ENCODE data around the gene DHX34. TPM values are rescaled to one million over a fixed set of nuclear protein-coding genes. Genes with fewer than 3 reads are reported as not detected.

DHX34 gene
- total RNA-seq, 1 donor from 2014 or later = 31.7 TPM

GRCh38 chr19:47377801-47378200 is 28.7 kb downstream of the DHX34 start:
- Mint-ChIP-seq H3K9me3 (no peaks in the 10 kb centered on the region), H3K4me1 (no peaks in the 10 kb centered on the region), H3K36me3 (peaks cover 24% of the 10 kb centered on the region), H3K4me3 (no peak overlapping the region), H3K27me3 (ENCODE audit: low read depth) (no peaks in the 10 kb centered on the region), H3K27ac (no peak overlapping the region)
- DNase-seq (ENCODE audit: low spot score in 2 of 2, unreplicated experiment in 2 of 2) = no peak
- TF ChIP-seq CTCF (IDR thresholded peaks at IDR 0.05; ENCODE audit: unreplicated experiment) = no peak

GRCh38 chr19:47378246-47378645 is 29.1 kb downstream of the DHX34 start:
- Mint-ChIP-seq H3K4me3 (no peak overlapping the region), H3K27ac (no peak overlapping the region), H3K4me1 (no peaks in the 10 kb centered on the region), H3K27me3 (ENCODE audit: low read depth) (no peaks in the 10 kb centered on the region), H3K9me3 (no peaks in the 10 kb centered on the region), H3K36me3 (peaks cover 24% of the 10 kb centered on the region)
- DNase-seq (ENCODE audit: low spot score in 2 of 2, unreplicated experiment in 2 of 2) = no peak
- TF ChIP-seq CTCF (IDR thresholded peaks at IDR 0.05; ENCODE audit: unreplicated experiment) = no peak

- Mint-ChIP-seq H3K4me1 (no peaks in the 10 kb centered on the region), H3K36me3 (peaks cover 23% of the 10 kb centered on the region), H3K27ac (no peak overlapping the region), H3K27me3 (ENCODE audit: low read depth) (no peaks in the 10 kb centered on the region), H3K4me3 (no peak overlapping the region), H3K9me3 (no peaks in the 10 kb centered on the region)
- no peak for TF ChIP-seq CTCF (IDR thresholded peaks at IDR 0.05; ENCODE audit: unreplicated experiment)
- no peak for DNase-seq (ENCODE audit: low spot score in 2 of 2, unreplicated experiment in 2 of 2)
Measured at GRCh38 chr19:47379381-47379938, 30.3 kb downstream of the DHX34 start.

- DNase-seq (ENCODE audit: low spot score in 2 of 2, unreplicated experiment in 2 of 2) = no peak
- Mint-ChIP-seq H3K4me1 (no peaks in the 10 kb centered on the region), H3K9me3 (no peaks in the 10 kb centered on the region), H3K36me3 (peaks cover 20% of the 10 kb centered on the region), H3K27me3 (ENCODE audit: low read depth) (no peaks in the 10 kb centered on the region), H3K4me3 (no peak overlapping the region), H3K27ac (no peak overlapping the region)
- TF ChIP-seq CTCF (IDR thresholded peaks at IDR 0.05; ENCODE audit: unreplicated experiment) = no peak
Measured at GRCh38 chr19:47380559-47380958, 31.4 kb downstream of the DHX34 start.

GRCh38 chr19:47381121-47381520 is 32.0 kb downstream of the DHX34 start:
- H3K4me1 Mint-ChIP-seq = no peaks in the 10 kb centered on the region
- TF ChIP-seq CTCF (IDR thresholded peaks at IDR 0.05; ENCODE audit: unreplicated experiment) = no peak
- H3K36me3 Mint-ChIP-seq = peaks cover 20% of the 10 kb centered on the region
- no peak overlapping the region for H3K4me3 Mint-ChIP-seq
- H3K27ac Mint-ChIP-seq = no peak overlapping the region
- no peaks in the 10 kb centered on the region for H3K27me3 Mint-ChIP-seq (ENCODE audit: low read depth)
- H3K9me3 Mint-ChIP-seq = no peaks in the 10 kb centered on the region
- no peak for DNase-seq (ENCODE audit: low spot score in 2 of 2, unreplicated experiment in 2 of 2)

Data from mesothelial cell of epicardium (in vitro differentiated cells).